NT2/D1 (cell line): ENCODE data around the gene ZNF324.

ENCODE experiments used
- SUZ12 ChIP-seq: IDR thresholded peaks from 2 replicates; pipeline ENCODE4 v1.6.1; 2011; ENCODE audit not compliant: insufficient read length, insufficient read depth; ENCODE audit errors: extremely low read depth
- ZNF274 ChIP-seq: IDR thresholded peaks from 2 replicates; pipeline ENCODE4 v1.6.1; 2011; ENCODE audit warnings: mild to moderate bottlenecking, low read depth, low read length

- TF ChIP-seq ZNF274 (no peak), SUZ12 (no peak)
These were observed 11.0 kb downstream of the ZNF324 start for GRCh38 chr19:58477871-58478270.
